SU-DHL-6 (cell line): ENCODE measurements around the gene FKBP1A.

ENCODE experiments used
- EZH2phosphoT487 ChIP-seq: fragments of 200-600 bp; sonication (generic), shearing (Covaris generic); conservative IDR thresholded peaks from 2 replicates; pipeline ENCODE4 v1.6.1; 2018; ENCODE audit warnings: mild to moderate bottlenecking, antibody characterized with exemption, low read length, moderate library complexity, mixed read lengths
- TF ChIP-seq, protein P1 (sequence below): fragments of 200-600 bp; sonication (generic); IDR thresholded peaks from one replicate; pipeline ENCODE4 v1.5.1; 2017; ENCODE audit warnings: antibody characterized with exemption, mild to moderate bottlenecking, low read length, moderate library complexity; ENCODE audit not compliant: insufficient read depth, poor library complexity, severe bottlenecking

- TF ChIP-seq, protein P1, sequence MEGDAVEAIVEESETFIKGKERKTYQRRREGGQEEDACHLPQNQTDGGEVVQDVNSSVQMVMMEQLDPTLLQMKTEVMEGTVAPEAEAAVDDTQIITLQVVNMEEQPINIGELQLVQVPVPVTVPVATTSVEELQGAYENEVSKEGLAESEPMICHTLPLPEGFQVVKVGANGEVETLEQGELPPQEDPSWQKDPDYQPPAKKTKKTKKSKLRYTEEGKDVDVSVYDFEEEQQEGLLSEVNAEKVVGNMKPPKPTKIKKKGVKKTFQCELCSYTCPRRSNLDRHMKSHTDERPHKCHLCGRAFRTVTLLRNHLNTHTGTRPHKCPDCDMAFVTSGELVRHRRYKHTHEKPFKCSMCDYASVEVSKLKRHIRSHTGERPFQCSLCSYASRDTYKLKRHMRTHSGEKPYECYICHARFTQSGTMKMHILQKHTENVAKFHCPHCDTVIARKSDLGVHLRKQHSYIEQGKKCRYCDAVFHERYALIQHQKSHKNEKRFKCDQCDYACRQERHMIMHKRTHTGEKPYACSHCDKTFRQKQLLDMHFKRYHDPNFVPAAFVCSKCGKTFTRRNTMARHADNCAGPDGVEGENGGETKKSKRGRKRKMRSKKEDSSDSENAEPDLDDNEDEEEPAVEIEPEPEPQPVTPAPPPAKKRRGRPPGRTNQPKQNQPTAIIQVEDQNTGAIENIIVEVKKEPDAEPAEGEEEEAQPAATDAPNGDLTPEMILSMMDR = no peak
- TF ChIP-seq EZH2phosphoT487 = no peak
Observed at GRCh38 chr20:1363522-1363921, 29.3 kb downstream of the FKBP1A start.
